Adipocyte (in vitro differentiated cells): ENCODE measurements around the gene CASZ1.

Experiments
- DNase-seq: peaks from one replicate; pipeline ENCODE4 v3.0.0-alpha.2; 2015; ENCODE audit warnings: low read depth
- H3K27me3 ChIP-seq: replicated peaks from 2 replicates; pipeline ENCODE4 v1.7.0; 2013; ENCODE audit warnings: mild to moderate bottlenecking, low read length, moderate library complexity; ENCODE audit not compliant: control insufficient read depth, insufficient read depth
- H3K36me3 ChIP-seq: 2 replicates; pipeline ENCODE4 v1.7.0; 2013; ENCODE audit warnings: low read length, mild to moderate bottlenecking, moderate library complexity; ENCODE audit not compliant: control insufficient read depth, insufficient read depth, severe bottlenecking
- H3K4me1 ChIP-seq: 2 replicates; pipeline ENCODE4 v1.7.0; 2013; ENCODE audit warnings: mild to moderate bottlenecking, low read length, moderate library complexity; ENCODE audit not compliant: control insufficient read depth, insufficient read depth
- H3K4me3 ChIP-seq: 2 replicates; pipeline ENCODE4 v1.7.0; 2013; ENCODE audit warnings: mild to moderate bottlenecking, low read length, moderate library complexity
- H3K9ac ChIP-seq: 2 replicates; pipeline ENCODE4 v1.7.0; 2013; ENCODE audit warnings: mild to moderate bottlenecking, low read length, moderate library complexity
- H3K9me3 ChIP-seq: 2 replicates; pipeline ENCODE4 v1.7.0; 2013; ENCODE audit warnings: mild to moderate bottlenecking, low read length, moderate library complexity; ENCODE audit not compliant: control insufficient read depth

The CASZ1 gene

DNA sequence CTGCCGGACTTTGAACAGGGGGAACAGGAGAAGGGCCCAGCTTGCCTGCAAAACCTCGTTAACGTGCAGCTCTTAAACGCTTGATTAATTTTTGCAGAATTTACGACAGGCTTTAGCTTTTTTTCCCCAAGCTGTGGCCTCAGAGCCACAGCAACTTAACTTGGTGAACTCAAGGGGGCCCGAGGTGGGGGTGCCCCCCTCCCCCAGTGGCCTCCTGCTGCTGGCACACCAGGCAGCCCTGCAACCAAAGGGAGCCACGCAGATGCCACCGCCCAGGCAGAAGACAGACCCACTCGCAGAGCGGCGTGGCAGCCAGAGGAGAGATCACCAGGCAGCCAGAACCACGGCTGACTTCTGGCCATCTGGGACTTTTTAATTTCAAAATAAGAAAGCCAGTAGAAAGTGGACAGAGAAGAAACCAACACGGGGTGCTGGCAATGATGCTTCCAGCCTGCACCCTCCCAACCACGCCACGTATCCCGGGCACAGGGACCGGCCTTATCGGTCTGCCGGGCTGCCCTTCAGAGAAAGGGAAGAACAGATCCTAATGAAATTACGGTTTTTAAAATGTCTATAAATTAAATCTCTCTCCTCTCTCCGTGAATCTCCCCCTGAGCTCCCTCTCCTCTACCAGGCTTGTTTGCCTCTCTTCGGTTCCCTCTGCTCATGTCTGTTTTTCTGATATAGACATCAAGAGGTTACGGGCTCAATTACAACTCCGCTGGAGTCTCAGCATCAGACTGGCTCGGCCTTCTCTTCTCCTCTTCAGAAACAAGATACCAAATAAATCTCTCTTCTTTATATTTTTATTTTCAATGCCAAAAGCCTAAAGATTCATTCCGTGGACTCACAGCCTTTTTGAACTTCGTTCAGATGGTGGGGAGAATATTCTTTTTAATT is 6.4 kb downstream of the CASZ1 start:
- no peak overlapping the region for H3K4me3 ChIP-seq
- H3K36me3 ChIP-seq, result no peaks in the 10 kb centered on the region
- peaks cover 78% of the 10 kb centered on the region for H3K27me3 ChIP-seq
- H3K9ac ChIP-seq, result no peak overlapping the region
- H3K9me3 ChIP-seq, result no peaks in the 10 kb centered on the region
- H3K4me1 ChIP-seq, result peaks cover 5% of the 10 kb centered on the region
- DNase-seq, result no peak

DNA sequence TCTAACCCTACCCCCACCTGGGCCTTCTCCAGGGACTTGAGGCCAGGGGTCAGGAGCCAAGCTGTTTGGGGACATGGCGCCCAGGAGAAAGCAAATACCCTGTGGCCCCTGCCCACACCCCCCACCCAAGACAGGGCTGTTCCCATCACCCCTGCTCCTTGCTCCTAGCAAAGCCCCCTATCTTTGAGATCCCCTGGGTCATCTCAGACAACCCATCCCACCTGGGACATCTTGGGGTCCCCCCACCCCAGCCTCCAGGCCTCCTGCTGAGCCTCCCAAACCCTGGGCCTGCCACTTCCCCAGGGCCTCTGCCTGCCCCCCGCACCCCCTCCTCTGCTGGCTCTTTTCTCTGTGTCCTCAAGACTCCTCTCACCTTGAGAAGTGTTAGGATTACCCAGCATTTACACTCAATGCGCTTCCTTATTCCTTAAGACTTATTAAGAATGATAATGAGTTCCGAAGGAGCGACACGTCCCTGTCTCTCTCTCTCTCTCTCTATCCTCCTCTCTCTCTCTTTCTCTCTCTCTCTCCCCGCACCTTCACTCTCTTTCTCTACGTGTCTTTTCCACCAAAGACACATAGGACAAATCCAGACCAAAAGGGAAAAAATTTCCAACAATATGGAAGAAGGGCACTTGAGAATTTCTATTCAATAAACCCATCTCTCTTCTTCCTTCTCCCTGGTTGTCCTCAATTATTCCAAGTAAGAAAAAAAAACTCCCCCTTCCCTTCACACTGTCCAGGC is 7.2 kb downstream of the CASZ1 start:
- H3K4me3 ChIP-seq, result no peak overlapping the region
- no peak overlapping the region for H3K9ac ChIP-seq
- H3K4me1 ChIP-seq, result peaks cover 4% of the 10 kb centered on the region
- H3K36me3 ChIP-seq, result no peaks in the 10 kb centered on the region
- no peaks in the 10 kb centered on the region for H3K9me3 ChIP-seq
- peaks cover 83% of the 10 kb centered on the region for H3K27me3 ChIP-seq
- no peak for DNase-seq

DNA sequence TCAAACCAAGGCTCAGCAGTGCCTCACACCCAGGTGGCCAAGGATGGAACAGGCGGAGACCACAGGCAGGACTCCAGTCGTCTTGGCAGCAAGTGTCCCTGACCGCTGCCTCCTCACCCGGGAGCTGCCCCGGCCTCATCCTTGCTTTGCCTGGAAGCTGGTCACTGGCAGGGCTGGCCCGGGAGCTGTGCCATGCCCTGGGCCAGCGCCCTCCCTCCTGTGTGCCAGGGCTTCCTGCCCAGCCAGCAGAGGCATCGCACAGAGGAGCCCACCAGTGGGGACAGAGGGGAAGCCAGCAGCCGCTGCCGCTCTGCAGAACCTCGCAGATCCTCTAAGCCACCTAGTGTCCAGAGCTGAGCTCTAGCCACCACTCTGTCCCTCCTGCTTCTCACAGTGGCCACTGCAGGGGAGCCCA is 7.8 kb downstream of the CASZ1 start:
- Histone ChIP-seq H3K9ac (no peak overlapping the region), H3K4me3 (no peak overlapping the region), H3K4me1 (no peaks in the 10 kb centered on the region), H3K27me3 (peaks cover 85% of the 10 kb centered on the region), H3K36me3 (no peaks in the 10 kb centered on the region), H3K9me3 (no peaks in the 10 kb centered on the region)
- peak; percentile 15 for DNase-seq

DNA sequence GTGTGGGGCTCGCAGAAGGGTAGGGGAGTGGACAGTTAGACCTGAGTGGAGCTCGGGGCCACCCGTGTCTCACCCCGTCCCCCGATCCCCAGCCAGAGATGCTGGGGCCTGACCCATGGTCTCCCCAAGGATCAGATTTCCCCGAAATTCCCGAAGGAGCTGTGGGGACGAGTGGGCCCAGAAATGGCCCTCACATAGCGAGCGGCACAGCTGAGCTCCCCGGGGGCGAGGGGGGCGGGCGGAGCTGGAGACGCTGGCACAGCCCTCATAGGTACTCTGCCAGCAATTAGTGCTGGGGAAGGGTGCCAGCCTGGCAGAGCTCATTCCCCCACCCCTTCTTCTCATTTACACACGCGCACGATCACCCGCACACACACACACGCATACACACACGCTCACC is 9.2 kb downstream of the CASZ1 start:
- no peaks in the 10 kb centered on the region for H3K4me1 ChIP-seq
- DNase-seq, result no peak
- H3K4me3 ChIP-seq, result no peak overlapping the region
- no peak overlapping the region for H3K9ac ChIP-seq
- no peaks in the 10 kb centered on the region for H3K9me3 ChIP-seq
- H3K27me3 ChIP-seq, result peaks cover 85% of the 10 kb centered on the region
- no peaks in the 10 kb centered on the region for H3K36me3 ChIP-seq

DNA sequence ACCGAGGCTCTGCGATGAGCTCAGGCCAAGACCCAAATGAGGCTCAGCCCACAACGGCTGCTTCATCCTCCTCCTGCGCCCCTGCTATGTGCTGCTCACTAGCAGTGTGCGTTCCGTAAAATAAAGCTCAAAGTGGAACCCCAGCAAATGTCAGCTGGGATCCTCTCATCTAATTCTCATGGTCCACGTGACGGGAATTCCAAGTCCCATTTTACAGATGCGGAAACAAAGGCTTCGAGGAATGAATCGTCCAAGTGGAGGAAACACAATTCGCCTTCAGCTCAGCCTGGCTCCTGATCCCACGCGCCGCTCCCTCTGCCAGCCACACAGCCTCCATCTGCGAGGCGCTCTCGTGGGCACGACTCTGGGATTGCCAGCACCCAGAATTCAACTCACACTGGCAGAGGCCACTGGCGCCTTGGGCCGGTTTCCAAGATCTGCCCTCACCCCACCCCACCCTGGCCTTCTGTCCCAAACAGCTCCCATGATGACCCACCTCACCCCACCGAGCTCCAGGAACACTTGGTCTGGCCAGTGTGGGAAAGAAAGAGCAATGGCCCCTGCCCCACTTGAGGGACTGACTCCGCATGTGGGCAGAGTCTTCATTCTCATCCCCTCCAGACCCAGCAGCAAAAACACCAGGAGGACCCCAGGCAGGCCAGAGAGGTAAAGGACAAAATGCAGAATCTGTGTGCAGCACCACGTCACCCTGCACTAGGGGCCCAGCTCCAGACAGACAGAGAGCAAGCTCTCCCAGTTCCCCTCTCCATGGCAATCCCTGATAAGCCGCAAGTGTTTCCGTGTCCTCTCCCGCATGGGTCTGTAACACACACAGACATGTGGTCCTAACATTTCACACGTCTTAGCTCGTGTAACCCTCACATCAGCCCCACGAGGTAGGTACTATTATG is 10.5 kb downstream of the CASZ1 start:
- Histone ChIP-seq H3K27me3 (peaks cover 88% of the 10 kb centered on the region), H3K9me3 (no peaks in the 10 kb centered on the region), H3K36me3 (no peaks in the 10 kb centered on the region), H3K9ac (no peak overlapping the region), H3K4me3 (no peak overlapping the region), H3K4me1 (no peaks in the 10 kb centered on the region)
- DNase-seq, result no peak

DNA sequence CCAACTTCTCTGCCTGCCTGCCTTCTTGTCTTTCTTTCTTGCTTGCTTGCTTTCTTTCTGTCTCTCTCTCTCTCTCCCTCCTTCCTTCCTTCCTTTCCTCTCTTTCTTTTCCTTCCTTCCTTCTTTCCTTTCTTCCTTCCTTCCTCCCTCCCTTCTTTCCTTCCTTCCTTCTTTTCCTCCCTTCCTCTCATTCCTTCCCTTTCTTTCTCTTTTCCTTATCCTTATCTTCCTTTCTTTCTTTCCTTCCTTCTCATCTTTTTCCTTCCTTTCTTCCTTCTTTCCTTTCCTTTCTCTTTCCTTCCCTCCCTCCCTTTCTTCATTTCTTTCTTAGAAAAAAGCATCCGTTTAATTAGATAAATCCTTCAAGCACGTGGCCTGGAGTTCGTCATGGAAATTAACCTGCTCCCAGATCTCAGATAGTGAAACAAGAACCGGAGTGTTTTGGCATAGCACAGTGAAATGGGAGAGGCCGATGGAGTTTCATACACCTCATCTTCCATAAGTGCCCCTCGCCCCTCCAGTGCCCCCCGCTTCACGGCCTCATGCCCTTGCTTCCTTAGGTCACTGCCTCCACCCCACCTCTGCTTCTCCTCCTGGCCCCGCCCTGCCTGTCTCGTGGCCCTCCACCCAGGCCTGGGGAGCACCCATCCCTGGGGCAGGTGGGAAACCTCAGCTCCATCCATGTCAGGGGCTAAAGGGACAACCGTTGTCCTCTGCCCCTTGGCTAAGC is 11.3 kb downstream of the CASZ1 start:
- no peaks in the 10 kb centered on the region for H3K9me3 ChIP-seq
- H3K4me1 ChIP-seq, result no peaks in the 10 kb centered on the region
- no peak overlapping the region for H3K4me3 ChIP-seq
- DNase-seq, result no peak
- no peak overlapping the region for H3K9ac ChIP-seq
- no peaks in the 10 kb centered on the region for H3K36me3 ChIP-seq
- H3K27me3 ChIP-seq, result peaks cover 85% of the 10 kb centered on the region

DNA sequence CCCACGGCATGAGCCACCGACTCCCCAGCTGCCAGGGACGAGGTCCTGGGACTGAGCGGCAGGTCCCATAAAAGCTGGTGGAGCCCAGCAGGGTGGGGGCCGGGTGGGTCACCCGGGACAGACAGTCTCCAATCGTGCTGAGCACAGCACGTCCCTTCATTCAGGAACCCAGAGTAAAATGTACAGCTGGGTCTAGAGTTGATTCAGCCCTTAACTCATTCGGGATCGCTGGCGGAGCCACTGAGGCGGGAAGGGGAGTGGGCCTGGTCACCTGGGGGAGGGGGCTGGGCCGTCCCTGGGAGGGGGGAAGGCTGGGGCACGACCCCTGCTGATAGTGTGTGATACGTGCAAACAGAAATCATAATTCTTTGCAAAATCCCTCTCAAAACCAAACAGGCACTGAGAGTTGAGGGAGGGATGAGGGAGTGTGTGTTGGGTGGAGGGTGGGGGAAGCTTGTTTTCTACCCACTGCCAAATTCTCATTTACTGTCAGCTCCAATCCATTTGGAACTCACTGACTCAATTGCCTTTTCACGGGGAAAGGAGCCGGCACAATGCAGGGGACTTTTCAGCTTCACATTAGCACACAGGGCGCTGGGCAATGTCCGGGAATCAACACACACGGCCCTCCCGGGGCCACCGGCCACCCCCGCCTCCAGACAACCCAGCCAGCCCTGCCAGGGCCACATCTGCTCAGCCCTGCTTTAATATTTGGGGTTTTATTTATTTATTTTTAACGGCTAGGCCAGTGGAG is 13.8 kb downstream of the CASZ1 start:
- no peak overlapping the region for H3K4me3 ChIP-seq
- H3K9me3 ChIP-seq, result no peaks in the 10 kb centered on the region
- H3K27me3 ChIP-seq, result peaks cover 81% of the 10 kb centered on the region
- H3K36me3 ChIP-seq, result no peaks in the 10 kb centered on the region
- no peak for DNase-seq
- H3K9ac ChIP-seq, result no peak overlapping the region
- H3K4me1 ChIP-seq, result no peaks in the 10 kb centered on the region

DNA sequence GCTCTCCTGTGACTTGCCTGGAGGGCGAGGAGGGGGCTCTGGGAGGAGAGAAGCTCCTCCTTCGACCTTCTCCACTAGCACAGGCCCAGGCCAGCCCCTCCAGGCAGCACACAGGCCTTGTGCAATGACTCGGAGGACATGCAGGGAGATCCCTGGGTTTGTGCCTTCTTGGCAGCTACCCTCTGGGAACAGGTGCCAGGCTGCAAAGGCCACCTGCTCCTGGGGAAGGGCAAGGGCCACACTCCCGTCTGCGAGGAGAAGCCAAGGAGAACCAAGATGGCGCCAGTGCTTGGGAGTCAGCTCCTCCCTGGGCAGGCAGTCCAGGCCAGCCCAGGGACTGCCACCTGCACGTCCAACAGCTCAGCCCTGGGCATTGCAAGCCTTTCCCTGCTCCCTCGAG is 15.3 kb downstream of the CASZ1 start:
- Histone ChIP-seq H3K9ac (no peak overlapping the region), H3K9me3 (no peaks in the 10 kb centered on the region), H3K4me1 (no peaks in the 10 kb centered on the region), H3K4me3 (no peak overlapping the region), H3K27me3 (peaks cover 81% of the 10 kb centered on the region), H3K36me3 (no peaks in the 10 kb centered on the region)
- no peak for DNase-seq

DNA sequence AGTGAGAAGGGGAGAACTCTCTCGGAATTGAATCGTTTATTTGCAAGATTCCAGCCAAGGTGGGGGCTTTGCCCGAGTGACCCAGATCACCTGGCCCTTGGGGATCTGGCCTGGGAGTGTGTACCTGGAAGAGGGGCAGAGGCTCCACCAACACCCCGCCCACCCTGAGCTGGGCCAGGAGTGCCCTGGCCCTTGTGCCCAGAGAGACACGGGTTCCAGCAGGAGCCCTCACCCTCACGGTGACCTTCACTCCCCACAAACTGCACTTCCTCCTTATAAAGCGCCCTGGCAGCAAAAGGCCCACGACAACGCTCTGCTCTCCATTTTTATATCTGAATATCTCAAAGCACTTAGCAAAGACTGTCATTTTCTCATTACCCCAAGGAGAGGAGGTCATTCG is 16.6 kb downstream of the CASZ1 start:
- Histone ChIP-seq H3K9me3 (no peaks in the 10 kb centered on the region), H3K4me3 (no peak overlapping the region), H3K36me3 (no peaks in the 10 kb centered on the region), H3K9ac (no peak overlapping the region), H3K4me1 (no peaks in the 10 kb centered on the region), H3K27me3 (peaks cover 82% of the 10 kb centered on the region)
- no peak for DNase-seq

DNA sequence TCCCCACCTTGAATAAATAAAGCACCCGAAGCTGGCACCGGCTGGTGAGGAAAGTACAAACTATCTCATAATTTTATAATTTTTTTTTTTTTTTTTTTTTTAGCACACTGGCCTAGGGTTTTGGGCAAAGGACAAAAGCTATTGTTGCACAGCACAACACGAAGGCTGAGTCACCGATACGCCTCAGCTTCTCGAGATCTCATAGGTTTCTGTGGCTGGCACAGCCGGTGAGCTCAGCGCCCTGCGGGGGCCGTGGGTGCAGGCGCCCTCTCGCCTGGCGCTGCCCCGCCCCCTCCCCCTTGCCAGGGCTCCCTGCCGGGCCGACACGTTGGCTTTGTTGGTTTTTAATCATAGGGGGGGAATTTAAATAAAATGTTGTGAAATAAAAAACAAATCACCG is 17.2 kb downstream of the CASZ1 start:
- no peak overlapping the region for H3K9ac ChIP-seq

More for the DNA sequence above, 17.2 kb downstream of the CASZ1 start:
- Histone ChIP-seq H3K36me3 (no peaks in the 10 kb centered on the region), H3K4me1 (no peaks in the 10 kb centered on the region), H3K4me3 (no peak overlapping the region), H3K9me3 (no peaks in the 10 kb centered on the region), H3K27me3 (peaks cover 82% of the 10 kb centered on the region)
- DNase-seq, result no peak
